Measurements from ENCODE around the gene MSH5. TPM values are rescaled to one million over a fixed set of nuclear protein-coding genes. Genes with fewer than 3 reads are reported as not detected.

The MSH5 gene
- total and polyA plus RNA-seq, 9 of the 15 experiments (the other 6 are each of a cell fraction or from before 2014, with no cell fraction given): 12.5 to 104 (median 46.6) TPM

DNA sequence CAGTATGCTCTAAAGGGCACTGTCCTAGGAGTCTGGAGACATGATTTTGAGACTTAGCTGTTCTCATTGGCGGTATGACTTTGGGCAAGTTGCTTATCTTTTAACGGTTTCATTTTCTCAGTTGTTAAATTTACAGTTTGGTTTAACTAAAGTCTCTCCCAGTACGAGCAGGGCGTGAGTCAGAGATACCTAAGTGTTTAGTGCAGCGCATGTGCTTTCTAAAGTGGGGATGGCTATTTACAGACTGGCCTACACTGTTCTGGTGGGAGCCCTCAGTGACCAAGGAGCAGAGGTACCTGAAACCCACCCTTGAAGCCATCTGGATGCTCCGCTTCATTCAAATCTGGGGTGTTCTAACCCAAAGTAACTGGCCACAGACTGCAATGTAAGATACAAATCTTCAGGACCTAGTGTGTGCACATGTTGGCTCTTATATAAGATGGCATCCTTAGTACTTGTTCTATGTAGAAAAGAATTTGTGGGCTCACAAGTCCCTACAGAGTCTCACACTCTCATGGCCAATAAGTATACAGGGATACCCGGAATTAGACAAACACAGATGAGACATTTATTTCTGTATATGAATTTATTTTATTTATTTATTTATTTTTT is 10.7 kb downstream of the MSH5 start (continued):
- TF ChIP-seq SRF (CRISPR knock-in tag; IDR thresholded peaks at IDR 0.05) (0 out of 4 replicates have a peak, but pooled peaks of 1 of the 2 experiments have one; percentile 16), HLTF (IDR thresholded peaks at IDR 0.05) (no peak), EP400 (IDR thresholded peaks at IDR 0.05) (peak; percentile 25; the same call in 1 of the 2 replicates), ATF1 (CRISPR knock-in tag; IDR thresholded peaks at IDR 0.05) (no peak), ATF1 (tag; IDR thresholded peaks at IDR 0.05) (no peak), HDAC8 (tag; IDR thresholded peaks at IDR 0.05) (no peak), NKRF (IDR thresholded peaks at IDR 0.05; ENCODE audit: borderline replicate concordance) (no peak), KDM2B (CRISPR knock-in tag; IDR thresholded peaks at IDR 0.05) (no peak), FOXA3 (CRISPR knock-in tag; conservative IDR thresholded peaks at IDR 0.05 in 1 of 2, IDR thresholded peaks at IDR 0.05 in 1 of 2) (peak in 1 of 2 experiments; percentile 75; a peak in 1 of 4 replicates), ZBTB17 (CRISPR knock-in tag; IDR thresholded peaks at IDR 0.05) (0 out of 2 replicates have a peak, but pooled peaks have one; percentile 27), SRSF9 (IDR thresholded peaks at IDR 0.05; ENCODE audit: borderline replicate concordance, low read depth, low read length) (no peak), HNRNPLL (IDR thresholded peaks at IDR 0.05; ENCODE audit: low read depth, low read length, poor library complexity, severe bottlenecking) (peak; percentile 85), ATF7 (IDR thresholded peaks at IDR 0.05) (no peak), GABPA (tag; conservative IDR thresholded peaks at IDR 0.05; ENCODE audit: low read depth) (no peak), EP300 (IDR thresholded peaks at IDR 0.05; ENCODE audit: low read length) (peak; percentile 14; the same call in 1 of the 2 replicates), MBD2 (IDR thresholded peaks at IDR 0.05; ENCODE audit: borderline replicate concordance, low read depth) (no peak; the same call in 1 of the 2 replicates), PHTF2 (CRISPR knock-in tag; IDR thresholded peaks at IDR 0.05) (no peak), CBX5 (IDR thresholded peaks at IDR 0.05; ENCODE audit: borderline replicate concordance, low read depth) (no peak)
- TF ChIP-seq, protein P1, sequence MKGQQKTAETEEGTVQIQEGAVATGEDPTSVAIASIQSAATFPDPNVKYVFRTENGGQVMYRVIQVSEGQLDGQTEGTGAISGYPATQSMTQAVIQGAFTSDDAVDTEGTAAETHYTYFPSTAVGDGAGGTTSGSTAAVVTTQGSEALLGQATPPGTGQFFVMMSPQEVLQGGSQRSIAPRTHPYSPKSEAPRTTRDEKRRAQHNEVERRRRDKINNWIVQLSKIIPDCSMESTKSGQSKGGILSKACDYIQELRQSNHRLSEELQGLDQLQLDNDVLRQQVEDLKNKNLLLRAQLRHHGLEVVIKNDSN (CRISPR knock-in tag; IDR thresholded peaks at IDR 0.05): no peak
- TF ChIP-seq, protein P2, sequence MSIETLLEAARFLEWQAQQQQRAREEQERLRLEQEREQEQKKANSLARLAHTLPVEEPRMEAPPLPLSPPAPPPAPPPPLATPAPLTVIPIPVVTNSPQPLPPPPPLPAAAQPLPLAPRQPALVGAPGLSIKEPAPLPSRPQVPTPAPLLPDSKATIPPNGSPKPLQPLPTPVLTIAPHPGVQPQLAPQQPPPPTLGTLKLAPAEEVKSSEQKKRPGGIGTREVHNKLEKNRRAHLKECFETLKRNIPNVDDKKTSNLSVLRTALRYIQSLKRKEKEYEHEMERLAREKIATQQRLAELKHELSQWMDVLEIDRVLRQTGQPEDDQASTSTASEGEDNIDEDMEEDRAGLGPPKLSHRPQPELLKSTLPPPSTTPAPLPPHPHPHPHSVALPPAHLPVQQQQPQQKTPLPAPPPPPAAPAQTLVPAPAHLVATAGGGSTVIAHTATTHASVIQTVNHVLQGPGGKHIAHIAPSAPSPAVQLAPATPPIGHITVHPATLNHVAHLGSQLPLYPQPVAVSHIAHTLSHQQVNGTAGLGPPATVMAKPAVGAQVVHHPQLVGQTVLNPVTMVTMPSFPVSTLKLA (conservative IDR thresholded peaks at IDR 0.05): peak in 1 of 2 experiments; percentile 51; a peak in 1 of 4 replicates
